Neural cell (in vitro differentiated cells): ENCODE measurements around the gene HBZ. TPM values are rescaled to one million over a fixed set of nuclear protein-coding genes. Genes with fewer than 3 reads are reported as not detected.
A peak's percentile ranks its signal among the peaks of the same experiment; 100 is the strongest.

ENCODE experiments used
- H2AFZ ChIP-seq: fragments of 200-600, 300-800 bp; sonication (generic), shearing (Covaris generic); 2 replicates; pipeline ENCODE4 v1.6.0; 2014; ENCODE audit warnings: low read depth, mild to moderate bottlenecking, antibody characterized with exemption, low read length, moderate library complexity
- H3F3A ChIP-seq: fragments of 200-600 bp; shearing (Covaris generic); 2 replicates; pipeline ENCODE4 v1.6.1; 2016; ENCODE audit warnings: mild to moderate bottlenecking, moderate library complexity, mixed read lengths, antibody characterized with exemption, low read length; ENCODE audit not compliant: insufficient read depth, poor library complexity, severe bottlenecking
- H3K27ac ChIP-seq: fragments of 200-600, 300-800 bp; sonication (generic), shearing (Covaris generic); 2 replicates; pipeline ENCODE4 v1.5.1; 2014; ENCODE audit warnings: mild to moderate bottlenecking, low read length, moderate library complexity
- H3K27me3 ChIP-seq: fragments of 300-800, 200-600 bp; sonication (generic), shearing (Covaris generic); 2 replicates; pipeline ENCODE4 v1.6.0; 2014; ENCODE audit warnings: mild to moderate bottlenecking, low read depth, low read length, moderate library complexity; ENCODE audit not compliant: insufficient read depth
- H3K36me3 ChIP-seq: fragments of 300-800, 200-600 bp; sonication (generic), shearing (Covaris generic); 2 replicates; pipeline ENCODE4 v1.5.1; 2014; ENCODE audit warnings: mild to moderate bottlenecking, antibody characterized with exemption, low read length, moderate library complexity; ENCODE audit not compliant: insufficient read depth
- H3K4me2 ChIP-seq: fragments of 300-800, 200-600 bp; sonication (generic), shearing (Covaris generic); 2 replicates; pipeline ENCODE4 v1.6.0; 2014; ENCODE audit warnings: mild to moderate bottlenecking, low read length
- H3K4me3 ChIP-seq: fragments of 300-800, 200-600 bp; sonication (generic), shearing (Covaris generic); 2 replicates; pipeline ENCODE4 v1.5.1; 2014; ENCODE audit warnings: mild to moderate bottlenecking, low read length, moderate library complexity
- H3K79me2 ChIP-seq: fragments of 200-600 bp; shearing (Covaris generic); replicated peaks from 2 replicates; pipeline ENCODE4 v1.6.0; 2014; ENCODE audit warnings: mild to moderate bottlenecking, low read length, moderate library complexity; ENCODE audit not compliant: insufficient read depth
- H3K9ac ChIP-seq: fragments of 300-800, 200-600 bp; sonication (generic), shearing (Covaris generic); 2 replicates; pipeline ENCODE4 v1.6.1; 2016; ENCODE audit warnings: mild to moderate bottlenecking, low read length, mixed read lengths
- H3K9me2 ChIP-seq: fragments of 200-600 bp; shearing (Covaris generic); 2 replicates; pipeline ENCODE4 v1.6.1; 2016; ENCODE audit warnings: mild to moderate bottlenecking, low read length, mixed read lengths; ENCODE audit not compliant: insufficient read depth
- H3K9me3 ChIP-seq: fragments of 200-600, 300-800 bp; sonication (generic), shearing (Covaris generic); 2 replicates; pipeline ENCODE4 v1.6.1; 2016; ENCODE audit warnings: mild to moderate bottlenecking, mixed run types, low read length, moderate library complexity, mixed read lengths
- H4K20me1 ChIP-seq: fragments of 200-600 bp; shearing (Covaris generic); 2 replicates; pipeline ENCODE4 v1.6.1; 2016; ENCODE audit warnings: mild to moderate bottlenecking, mixed run types; ENCODE audit not compliant: insufficient read depth
- CTCF ChIP-seq: fragments of 450-650 bp; IDR thresholded peaks from 2 replicates; pipeline ENCODE4 v1.5.1; 2014; ENCODE audit warnings: antibody characterized with exemption, mild to moderate bottlenecking, moderate library complexity; ENCODE audit not compliant: poor library complexity, severe bottlenecking
- EP300 ChIP-seq: fragments of 450-650 bp; conservative IDR thresholded peaks from 2 replicates; pipeline ENCODE4 v1.6.1; 2014; ENCODE audit warnings: antibody characterized with exemption, mild to moderate bottlenecking, moderate library complexity; ENCODE audit not compliant: poor library complexity, severe bottlenecking
- EZH2 ChIP-seq: fragments of 200-600, 300-800 bp; shearing (Covaris generic), sonication (generic); IDR thresholded peaks from 2 replicates; pipeline ENCODE4 v1.6.1; 2014; ENCODE audit warnings: antibody characterized with exemption, low read length, borderline replicate concordance, mild to moderate bottlenecking; ENCODE audit not compliant: insufficient read depth, poor library complexity, severe bottlenecking
- MXI1 ChIP-seq: fragments of 450-650 bp; conservative IDR thresholded peaks from 2 replicates; pipeline ENCODE4 v1.6.1; 2014; ENCODE audit warnings: antibody characterized with exemption, mild to moderate bottlenecking; ENCODE audit not compliant: poor library complexity, severe bottlenecking
- POLR2AphosphoS5 ChIP-seq: IDR thresholded peaks from 2 replicates; pipeline ENCODE4 v1.6.1; 2012
- RAD21 ChIP-seq: fragments of 450-650 bp; conservative IDR thresholded peaks from 2 replicates; pipeline ENCODE4 v1.6.1; 2014; ENCODE audit warnings: antibody characterized with exemption, mild to moderate bottlenecking, moderate library complexity
- SMC3 ChIP-seq: fragments of 450-650 bp; conservative IDR thresholded peaks from 2 replicates; pipeline ENCODE4 v1.6.1; 2014; ENCODE audit warnings: antibody characterized with exemption, mild to moderate bottlenecking, moderate library complexity; ENCODE audit not compliant: poor library complexity
- TAF1 ChIP-seq: IDR thresholded peaks from 2 replicates; pipeline ENCODE4 v1.6.1; 2012; ENCODE audit warnings: low read depth
- polyA plus RNA-seq: library from polyadenylated mRNA; depleted of rRNA; stranded (reverse); fragments of >200 nt; gene quantifications from 2 replicates; pipeline ENCODE4 v1.2.3, GENCODE V29; 2014
- TF ChIP-seq, protein P1 (sequence below): IDR thresholded peaks from 2 replicates; pipeline ENCODE4 v1.6.1; 2012; ENCODE audit warnings: borderline replicate concordance

Gene HBZ
- polyA plus RNA-seq, 1 donor from 2014 or later, result not detected

DNA sequence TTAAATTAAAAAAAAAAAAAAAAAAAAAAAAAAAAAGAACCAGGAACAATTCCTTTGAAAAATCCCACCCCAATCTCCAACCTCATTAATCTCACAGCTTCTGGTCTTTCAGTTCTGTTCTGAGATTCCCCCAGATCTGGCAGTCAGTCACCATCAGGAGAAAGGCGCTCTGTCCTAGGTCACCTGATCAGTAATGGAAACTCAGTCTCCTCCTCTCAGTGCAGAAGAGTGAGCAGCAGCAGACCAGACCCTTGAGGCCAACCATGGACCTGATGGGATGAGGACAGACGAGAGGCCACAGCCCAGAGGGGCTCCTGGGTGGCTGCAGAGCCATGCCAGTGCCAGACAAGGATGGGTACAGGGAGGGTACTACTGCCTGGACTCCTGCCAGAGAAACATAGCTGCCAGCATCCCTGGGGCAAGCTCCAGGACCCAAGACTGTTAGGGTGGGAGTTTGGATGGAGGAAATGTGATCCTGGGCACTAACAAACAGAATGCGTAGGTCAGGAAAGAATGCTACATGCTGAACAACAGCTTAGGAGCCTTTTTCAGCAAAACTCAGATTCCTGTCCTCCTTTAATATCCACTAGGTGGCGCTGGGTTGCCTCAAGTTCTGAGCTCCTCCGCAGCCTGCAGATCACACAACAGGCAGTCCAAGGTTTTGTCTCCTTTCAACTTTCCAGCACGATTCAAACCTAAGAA, 45.7 kb upstream of the HBZ start:
- TF ChIP-seq POLR2AphosphoS5 (no peak), SMC3 (peak; percentile 90), EZH2 (no peak), TAF1 (no peak), EP300 (no peak), MXI1 (no peak), RAD21 (peak; percentile 85), CTCF (peak; percentile 90)
- TF ChIP-seq, protein P1, sequence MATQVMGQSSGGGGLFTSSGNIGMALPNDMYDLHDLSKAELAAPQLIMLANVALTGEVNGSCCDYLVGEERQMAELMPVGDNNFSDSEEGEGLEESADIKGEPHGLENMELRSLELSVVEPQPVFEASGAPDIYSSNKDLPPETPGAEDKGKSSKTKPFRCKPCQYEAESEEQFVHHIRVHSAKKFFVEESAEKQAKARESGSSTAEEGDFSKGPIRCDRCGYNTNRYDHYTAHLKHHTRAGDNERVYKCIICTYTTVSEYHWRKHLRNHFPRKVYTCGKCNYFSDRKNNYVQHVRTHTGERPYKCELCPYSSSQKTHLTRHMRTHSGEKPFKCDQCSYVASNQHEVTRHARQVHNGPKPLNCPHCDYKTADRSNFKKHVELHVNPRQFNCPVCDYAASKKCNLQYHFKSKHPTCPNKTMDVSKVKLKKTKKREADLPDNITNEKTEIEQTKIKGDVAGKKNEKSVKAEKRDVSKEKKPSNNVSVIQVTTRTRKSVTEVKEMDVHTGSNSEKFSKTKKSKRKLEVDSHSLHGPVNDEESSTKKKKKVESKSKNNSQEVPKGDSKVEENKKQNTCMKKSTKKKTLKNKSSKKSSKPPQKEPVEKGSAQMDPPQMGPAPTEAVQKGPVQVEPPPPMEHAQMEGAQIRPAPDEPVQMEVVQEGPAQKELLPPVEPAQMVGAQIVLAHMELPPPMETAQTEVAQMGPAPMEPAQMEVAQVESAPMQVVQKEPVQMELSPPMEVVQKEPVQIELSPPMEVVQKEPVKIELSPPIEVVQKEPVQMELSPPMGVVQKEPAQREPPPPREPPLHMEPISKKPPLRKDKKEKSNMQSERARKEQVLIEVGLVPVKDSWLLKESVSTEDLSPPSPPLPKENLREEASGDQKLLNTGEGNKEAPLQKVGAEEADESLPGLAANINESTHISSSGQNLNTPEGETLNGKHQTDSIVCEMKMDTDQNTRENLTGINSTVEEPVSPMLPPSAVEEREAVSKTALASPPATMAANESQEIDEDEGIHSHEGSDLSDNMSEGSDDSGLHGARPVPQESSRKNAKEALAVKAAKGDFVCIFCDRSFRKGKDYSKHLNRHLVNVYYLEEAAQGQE, result no peak
- Histone ChIP-seq H3K27ac (no peak overlapping the region), H3K79me2 (no peaks in the 10 kb centered on the region), H3K9ac (no peak overlapping the region), H3K9me2 (no peaks in the 10 kb centered on the region), H3K9me3 (no peaks in the 10 kb centered on the region), H3K4me2 (no peak overlapping the region), H2AFZ (no peak overlapping the region), H3K4me3 (no peak overlapping the region), H4K20me1 (no peaks in the 10 kb centered on the region), H3K36me3 (no peaks in the 10 kb centered on the region), H3K27me3 (no peaks in the 10 kb centered on the region), H3F3A (no peaks in the 10 kb centered on the region)

DNA sequence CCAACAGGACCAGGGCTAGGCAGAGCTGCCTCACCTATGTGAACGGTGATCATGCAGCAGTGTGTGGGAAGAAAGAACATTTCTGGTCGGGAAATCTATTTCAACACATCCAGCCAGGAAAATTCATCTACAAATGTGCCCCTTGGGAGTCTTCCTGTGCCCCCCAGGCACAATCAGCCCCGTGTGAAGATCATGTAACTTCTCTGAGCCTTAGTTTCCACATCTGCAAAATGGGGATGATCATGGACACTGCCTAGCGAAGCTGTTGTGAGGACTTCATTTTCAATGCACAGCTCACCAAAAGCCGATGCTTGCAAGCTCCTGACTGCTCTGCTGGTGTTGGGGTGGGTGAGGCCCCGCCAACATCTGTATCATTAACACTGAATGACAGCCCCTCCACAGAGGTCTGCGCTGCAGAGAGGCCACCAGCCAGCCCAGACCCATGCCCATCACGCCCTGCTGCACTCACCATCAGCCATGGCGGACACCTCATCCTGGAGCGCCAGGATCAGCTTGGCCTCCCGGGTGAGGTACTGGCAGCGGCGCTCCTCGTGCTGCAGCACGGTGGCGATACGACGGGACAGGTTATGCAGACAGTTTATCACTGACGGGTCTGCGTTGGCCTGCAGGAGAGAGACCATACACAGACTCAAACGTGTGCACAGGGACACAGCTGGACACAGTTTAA, 40.1 kb upstream of the HBZ start:
- Histone ChIP-seq H3K4me2 (no peak overlapping the region), H3K27me3 (no peaks in the 10 kb centered on the region), H3K9me2 (no peaks in the 10 kb centered on the region), H3K9me3 (no peaks in the 10 kb centered on the region), H3K79me2 (no peaks in the 10 kb centered on the region), H2AFZ (no peak overlapping the region), H3F3A (no peaks in the 10 kb centered on the region), H3K4me3 (no peak overlapping the region), H3K9ac (no peak overlapping the region), H3K36me3 (no peaks in the 10 kb centered on the region), H4K20me1 (no peaks in the 10 kb centered on the region), H3K27ac (no peak overlapping the region)
- TF ChIP-seq MXI1 (no peak), SMC3 (no peak), POLR2AphosphoS5 (no peak), EZH2 (no peak), RAD21 (no peak)
- TF ChIP-seq, protein P1, result no peak
